Stimulated activated CD8-positive, alpha-beta memory T cell treated with anti-CD3 and anti-CD28 coated beads, Interleukin-12 subunit alpha, Interleukin-12 subunit beta, amount 100 ng/mL, for 24 hours (primary cell): Measurements from ENCODE around the gene ZNF830.
A peak's percentile ranks its signal among the peaks of the same experiment; 100 is the strongest.
"Not testable (repeated sequence)": the region's sequence is repeated elsewhere in the genome, so short reads cannot be mapped to it uniquely, and the experiment has no call there.

ENCODE experiments used
- DNase-seq: peaks from one replicate; pipeline ENCODE4 v3.0.0-alpha.2; 2020; ENCODE audit errors: extremely low read depth

ZNF830 gene, protein sequence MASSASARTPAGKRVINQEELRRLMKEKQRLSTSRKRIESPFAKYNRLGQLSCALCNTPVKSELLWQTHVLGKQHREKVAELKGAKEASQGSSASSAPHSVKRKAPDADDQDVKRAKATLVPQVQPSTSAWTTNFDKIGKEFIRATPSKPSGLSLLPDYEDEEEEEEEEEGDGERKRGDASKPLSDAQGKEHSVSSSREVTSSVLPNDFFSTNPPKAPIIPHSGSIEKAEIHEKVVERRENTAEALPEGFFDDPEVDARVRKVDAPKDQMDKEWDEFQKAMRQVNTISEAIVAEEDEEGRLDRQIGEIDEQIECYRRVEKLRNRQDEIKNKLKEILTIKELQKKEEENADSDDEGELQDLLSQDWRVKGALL

DNA sequence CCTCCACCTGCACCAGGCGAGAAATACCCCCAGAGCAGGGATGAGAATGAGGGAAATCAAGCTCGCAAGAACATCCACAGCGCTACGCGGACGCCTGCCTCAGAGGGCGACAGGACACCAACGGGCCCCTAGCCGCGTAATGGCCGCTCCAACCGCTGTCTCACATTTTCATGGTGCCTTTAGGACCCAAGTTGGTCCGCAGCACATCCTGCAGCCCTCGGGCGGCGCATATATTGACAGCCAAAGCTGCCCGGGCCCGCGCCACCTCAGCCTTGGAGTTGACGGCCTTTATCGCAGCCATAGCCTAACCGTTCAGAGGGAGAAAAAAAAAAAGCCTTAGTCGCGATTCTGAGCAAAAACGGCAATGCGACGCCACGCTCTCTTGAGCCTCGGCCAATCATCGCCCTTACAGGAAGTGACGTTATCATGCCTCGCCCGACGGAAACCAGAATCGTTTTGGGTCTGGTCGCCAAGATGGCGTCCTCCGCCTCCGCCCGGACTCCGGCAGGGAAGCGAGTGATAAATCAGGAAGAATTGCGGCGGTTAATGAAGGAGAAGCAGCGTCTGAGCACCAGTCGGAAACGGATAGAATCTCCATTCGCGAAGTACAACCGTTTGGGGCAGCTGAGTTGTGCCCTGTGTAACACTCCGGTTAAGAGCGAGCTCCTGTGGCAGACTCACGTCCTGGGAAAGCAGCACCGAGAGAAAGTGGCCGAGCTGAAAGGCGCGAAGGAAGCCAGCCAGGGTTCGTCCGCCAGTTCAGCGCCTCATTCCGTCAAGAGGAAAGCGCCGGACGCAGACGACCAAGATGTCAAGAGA is at the start of gene ZNF830, which contains the start of gene CCT6B:
ZNF830 (plus strand) TSS at position 448 of the 819 bp plus-strand sequence; CDS start at position 475, 27 bp downstream.
CCT6B (minus strand) TSS at position 368 of the 819 bp plus-strand sequence; CDS start at position 301, 67 bp downstream.
- peak; percentile 78 for DNase-seq

DNA sequence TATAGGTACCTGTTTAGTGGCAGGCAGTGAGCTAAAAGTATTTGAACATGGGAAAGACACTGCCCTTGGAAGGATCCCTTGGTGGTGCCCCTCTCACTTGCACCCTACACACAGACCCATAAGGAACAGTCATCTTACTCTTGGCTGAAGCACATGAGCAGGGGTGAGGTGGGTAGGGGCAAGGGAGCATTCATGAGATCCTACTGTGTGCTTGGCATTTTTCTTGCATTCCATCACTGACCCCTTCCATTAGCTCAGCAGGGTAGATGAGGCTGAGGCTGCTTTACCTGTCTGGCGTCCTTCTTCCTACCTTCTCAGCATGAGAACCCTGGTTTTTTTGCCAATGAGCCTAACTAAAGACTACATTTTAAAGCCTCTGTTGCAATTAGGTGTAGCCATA is 48.3 kb upstream of the ZNF830 start:
- DNase-seq: no peak

DNA sequence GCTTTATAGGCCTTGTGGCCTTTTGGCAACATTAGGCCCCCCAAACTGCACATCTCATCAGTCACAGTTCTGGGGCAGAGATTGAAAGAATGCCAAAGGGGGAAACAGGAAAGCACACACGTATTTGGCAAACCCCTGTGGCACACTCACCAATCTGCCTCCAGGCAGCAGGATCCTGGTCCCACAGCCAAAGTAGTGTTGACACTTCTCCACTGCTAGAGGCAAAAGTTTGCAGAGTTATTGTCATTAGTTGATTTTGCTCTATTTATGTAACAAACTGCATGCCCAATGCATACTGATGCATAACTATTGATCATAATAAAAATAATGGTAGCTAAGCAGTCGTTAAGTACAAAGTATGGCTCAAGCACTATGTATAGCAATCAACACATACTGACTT is 45.2 kb upstream of the ZNF830 start:
- no peak for DNase-seq

DNA sequence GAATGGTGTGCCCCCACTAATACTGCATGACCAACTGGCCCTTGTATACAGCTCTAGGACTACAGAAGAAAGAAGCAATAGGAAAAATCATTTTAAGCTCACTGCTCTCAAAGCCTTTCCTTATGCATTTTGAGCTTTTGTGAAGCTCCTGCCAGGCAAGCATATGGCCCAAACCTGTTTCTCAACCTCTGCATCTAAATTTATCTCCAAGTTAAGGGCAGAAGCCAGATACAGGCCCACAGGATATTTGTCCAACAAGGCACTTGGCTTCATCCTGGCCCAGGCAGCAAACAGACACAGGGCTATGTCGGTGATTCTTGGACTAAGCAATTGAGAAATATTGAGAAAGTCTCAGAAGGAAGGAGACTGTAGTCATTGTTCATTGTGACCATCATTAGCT is 44.0 kb upstream of the ZNF830 start:
- no peak for DNase-seq

DNA sequence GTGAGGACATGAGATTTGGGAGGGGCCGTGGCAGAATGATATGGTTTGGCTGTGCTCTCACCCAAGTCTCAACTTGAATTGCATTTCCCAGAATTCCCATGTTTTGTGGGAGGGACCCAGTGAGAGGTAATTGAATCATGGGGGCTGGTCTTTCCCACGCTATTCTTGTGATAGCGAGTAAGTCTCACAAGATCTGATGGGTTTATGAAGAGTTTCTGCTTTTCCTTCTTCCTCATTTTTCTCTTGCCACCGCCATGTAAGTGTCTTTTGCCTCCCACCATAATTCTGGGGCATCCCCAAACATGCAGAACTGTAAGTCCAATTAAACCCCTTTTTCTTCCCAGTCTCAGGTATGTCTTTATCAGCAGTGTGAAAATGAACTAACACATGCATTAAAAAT is 40.7 kb upstream of the ZNF830 start:
- no peak for DNase-seq

DNA sequence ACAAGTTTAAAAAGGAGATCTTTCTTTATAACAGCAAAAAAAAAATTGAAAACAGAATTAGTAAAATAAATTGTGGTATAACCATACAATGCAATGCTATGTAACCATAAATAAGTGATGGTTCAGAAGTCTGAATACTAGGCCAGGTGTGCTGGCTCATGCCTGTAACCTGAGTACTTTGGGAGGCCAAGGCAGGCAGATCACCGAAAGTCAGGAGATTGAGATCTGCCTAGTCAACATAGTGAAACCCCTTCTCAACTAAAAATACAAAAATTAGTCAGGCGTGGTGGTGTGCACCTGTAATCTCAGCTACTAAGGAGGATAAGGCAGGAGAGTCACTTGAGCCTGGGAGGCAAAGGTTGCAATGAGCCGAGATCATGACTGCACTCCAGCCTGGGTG is 34.7 kb upstream of the ZNF830 start:
- DNase-seq: no peak

DNA sequence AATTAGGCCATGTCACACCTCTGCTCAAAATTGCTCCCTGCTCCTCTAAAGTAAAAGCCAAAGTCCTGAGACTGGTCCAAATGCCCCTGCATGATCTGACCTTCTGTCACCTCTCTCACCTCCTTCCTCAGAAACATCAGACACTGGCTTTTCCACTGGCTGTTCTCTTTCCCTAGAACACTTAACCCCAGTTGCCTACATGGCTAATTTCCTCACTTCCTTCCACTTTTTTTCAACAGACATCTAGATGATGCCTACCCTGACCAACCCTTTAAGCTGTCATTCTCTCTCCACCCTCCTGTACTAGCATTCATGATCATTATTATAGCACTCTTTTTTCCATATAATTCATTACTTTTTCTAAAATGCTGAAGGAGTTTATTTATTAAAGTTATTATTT is 31.1 kb upstream of the ZNF830 start:
- no peak for DNase-seq

DNA sequence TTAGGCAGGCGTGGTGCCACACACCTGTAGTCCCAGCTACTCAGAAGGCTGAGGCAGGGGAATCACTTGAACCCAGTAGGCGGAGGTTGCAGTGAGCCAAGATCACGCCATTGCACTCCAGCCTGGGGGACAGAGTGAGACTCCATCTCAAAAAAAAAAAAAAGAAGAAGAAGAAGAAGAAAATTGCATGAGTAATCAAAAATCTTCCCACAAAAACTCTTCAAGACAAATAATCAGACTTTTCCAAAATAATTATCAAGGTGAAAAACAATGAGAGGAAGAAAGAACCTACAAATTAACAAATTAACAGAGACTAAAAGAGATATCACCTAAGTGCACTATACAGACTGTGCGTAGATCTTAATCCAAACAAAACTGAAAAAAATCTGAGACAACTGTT is 10.6 kb upstream of the ZNF830 start:
- not testable (repeated sequence) for DNase-seq

DNA sequence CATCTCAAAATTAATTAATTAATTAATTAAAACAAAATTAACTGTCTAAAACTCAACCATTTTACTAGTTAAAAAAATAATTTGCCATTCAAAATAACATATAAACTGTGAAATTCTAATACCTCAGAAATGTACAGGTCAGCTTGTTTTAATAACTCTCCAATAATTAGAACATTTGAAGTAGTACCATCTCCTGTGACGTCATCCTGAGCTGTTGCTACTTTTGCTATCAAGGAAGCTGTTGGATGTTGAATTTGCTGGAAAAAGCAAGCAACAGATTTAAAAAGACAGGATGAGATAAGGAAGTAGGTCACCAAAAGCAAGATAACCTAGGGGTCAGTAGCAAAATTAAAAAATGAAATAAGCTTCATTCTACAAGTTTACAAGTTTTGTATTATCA is 2.9 kb upstream of the ZNF830 start:
- no peak for DNase-seq

DNA sequence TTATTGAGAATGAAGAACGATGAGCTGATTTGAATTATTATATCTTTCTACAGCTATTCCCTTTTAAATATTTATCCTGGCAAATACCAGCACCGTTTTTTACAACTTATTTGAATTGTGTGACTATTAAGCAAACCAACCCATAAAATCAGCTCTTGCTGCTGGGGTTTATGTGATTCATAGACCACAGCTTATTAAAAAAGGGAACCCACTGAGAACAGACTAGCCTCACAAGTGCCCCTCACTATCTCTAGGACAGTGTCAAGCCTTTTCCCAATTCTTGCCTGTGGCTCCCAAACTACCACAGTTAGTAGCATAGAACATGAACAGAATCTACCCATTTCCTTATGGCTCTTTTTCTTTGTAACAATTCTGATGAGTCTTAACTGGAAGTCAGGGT is 12.8 kb downstream of the ZNF830 start:
- no peak for DNase-seq

DNA sequence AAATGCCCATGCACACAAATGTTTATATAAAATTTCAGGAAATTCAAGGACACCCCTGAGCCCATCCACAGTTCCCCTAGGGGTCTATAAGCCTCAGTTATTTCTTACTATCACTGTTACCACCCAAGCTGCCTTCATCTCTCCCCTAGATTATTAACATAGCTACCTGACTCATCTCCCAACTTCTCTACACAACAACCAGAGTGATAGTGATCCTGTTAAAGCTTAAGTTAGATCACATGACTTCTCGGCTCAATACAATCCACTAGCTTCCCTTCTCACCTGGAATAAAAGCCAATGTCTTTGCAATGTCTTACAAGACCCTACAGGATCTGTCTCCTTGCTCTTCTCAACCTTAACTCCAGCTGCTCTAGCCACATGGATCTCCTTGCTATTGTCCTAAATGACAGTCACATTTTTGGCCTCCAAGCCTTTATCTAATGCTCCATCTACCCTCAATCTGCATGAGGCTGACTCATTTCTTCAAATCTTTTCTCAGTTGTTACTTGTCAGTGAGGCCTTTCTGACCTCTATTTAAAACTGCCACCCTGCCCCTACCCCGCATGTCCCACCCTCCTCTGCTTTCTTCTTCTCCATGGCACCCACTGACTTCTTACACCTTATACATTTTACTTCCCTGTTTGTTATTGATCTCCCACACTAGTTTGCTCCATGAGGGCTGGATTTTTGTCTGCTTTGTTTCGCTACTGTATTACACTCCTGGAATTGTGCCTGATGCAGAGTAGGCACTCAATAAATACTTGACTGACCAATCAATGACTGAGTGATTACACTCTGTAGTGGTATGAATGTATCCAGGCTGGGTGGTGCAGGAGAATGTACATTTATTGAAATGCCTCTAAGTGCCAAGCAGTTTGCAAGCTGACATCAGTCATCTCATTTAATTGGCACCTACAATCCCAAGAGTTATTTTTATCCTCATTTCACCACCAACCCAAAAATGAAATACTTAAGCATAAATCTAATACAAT is 13.8 kb downstream of the ZNF830 start:
- DNase-seq: no peak

DNA sequence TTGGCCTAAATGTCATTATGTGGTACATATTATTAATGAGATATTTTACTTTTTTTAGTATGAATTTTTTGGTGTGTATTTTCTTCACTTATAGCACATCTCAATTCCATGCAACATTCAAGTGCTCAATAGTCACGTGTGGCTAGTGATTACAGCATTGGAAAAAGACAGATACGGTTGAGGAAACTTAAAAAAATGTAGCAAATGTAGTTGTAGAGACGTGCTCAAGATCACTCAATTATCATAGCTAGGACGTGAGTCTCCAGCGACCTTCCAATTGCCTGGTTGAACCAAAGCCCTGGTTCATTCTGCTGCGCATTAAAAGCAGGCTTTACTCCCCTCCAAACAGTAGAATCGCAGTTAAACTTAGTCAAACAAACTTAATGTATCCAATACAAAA is 17.8 kb downstream of the ZNF830 start:
- DNase-seq: no peak

DNA sequence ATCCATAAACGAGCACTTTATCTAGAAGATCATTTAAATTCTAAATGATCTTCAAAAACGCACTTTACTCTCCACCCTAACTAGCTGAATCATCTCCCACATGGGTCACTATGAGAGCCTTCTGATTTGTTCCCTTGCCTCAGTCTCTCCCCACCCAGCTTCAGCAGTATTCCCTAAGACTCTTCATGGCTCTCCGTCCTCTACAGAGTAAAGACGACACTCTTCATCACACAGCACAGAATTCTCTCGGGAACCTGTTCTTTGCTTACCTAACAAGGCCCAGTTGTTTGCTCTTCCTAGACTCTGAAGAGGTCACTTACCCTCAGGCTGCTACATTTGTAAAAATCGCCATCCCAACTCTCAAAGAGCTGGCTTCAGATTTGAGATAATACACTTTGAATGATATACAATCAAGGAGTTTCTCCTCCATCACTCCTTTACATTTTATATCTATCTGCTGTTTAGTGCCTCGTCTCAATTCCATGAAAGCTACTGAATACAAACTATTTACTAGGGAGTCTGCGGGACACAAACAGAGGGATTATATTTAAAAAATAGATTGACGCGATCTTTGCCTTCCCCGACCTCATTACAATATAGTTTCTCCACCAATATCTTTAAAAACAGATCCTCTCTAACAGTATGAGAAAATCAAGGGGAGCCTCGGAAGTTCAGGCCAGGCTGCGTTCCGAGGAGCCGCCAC is 18.5 kb downstream of the ZNF830 start:
- no peak for DNase-seq

DNA sequence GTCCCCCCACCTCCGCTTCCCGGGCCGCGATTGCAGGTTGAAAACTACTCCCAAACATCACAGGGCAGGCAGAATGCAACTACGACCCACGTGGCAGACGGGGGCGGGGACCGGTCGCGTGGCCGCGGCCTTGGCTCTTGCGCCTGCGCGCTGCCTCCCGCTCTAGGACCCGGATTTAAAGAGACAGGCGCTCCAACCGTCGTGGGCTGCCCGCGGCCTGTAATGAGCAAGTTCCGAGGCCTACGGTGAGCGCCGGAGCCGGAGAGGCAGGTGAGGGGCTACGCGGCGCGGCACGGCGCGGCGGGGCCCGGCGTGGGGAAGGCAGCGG is 19.0 kb downstream of the ZNF830 start, which contains the start of gene LIG3:
LIG3 (plus strand) TSS at position 160 of the 328 bp plus-strand sequence. CDS start 2,494 bp downstream, outside the sequence.
- DNase-seq: peak; percentile 93

DNA sequence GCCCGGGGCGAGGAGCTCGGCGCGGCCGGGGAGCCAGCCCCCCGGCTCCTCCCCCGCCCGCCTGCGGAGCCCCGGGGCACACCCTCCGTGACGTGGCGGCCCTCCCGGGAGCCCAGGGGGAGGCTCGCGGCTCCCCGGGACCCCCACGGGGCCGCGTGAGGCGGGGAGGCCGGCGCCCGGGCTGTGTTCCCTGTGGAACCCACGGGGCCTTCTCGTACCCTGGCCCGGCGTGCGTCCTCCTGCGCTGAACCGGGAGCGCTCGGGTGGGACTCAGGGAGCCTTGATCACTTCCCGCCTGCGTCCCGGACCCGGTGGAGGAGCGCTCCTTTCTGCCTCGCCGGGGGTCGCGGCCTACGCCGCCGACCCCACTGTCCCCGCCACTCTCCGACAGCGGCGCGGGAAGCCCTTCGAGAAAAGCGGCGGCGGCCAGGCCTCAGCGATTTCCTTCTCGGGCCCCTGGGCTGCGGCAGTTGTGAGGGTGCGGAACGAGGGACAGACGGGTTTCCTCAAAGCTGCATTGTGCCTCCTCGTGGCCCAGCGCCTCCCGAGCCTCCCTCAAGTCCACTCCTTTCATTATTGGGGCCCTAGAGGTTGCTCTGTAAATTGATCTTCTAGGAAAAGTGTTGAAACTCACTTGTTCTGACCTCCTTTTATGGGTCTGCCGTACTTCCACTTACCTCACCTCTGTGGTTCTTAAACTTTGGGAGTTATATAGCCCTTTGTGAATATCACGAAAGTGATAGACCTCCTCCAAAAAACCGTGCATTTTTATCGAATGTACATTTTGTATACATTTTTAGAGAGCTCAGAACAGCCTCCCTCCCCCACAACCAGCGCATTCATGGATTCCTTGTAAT is 19.6 kb downstream of the ZNF830 start:
- peak; percentile 50 for DNase-seq

DNA sequence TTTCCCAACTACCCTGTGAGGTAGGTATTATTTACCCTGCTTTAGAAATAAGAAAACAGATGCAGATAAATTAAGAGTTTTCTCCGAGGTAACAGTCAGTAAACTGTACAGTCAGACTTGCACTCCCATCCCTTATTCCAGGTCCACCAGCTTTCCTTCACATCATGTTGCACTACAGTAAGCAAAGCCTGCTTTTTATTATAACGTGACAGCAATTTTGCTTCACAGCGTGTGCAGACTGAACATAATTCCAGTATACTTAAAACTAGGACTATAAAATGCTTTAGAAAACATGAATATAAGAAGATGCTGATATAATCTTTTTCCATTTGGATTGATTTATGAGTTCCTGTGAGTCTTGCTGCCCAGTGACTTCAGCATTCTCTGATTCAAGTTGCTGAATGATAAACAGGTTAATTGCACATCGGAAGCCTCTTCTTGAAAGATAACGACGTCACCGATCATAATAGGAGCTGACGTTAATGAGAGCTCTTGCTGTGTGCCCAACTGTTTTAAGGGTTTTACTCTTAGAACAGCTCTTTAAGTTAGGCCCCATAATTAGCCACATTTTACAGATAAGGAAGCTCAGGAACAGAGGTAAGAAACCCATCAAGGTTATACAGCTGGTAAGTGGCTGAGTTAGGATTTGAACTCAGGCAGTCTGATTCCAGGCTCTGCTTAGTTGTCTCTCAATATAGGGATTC is 20.4 kb downstream of the ZNF830 start:
- DNase-seq: no peak

DNA sequence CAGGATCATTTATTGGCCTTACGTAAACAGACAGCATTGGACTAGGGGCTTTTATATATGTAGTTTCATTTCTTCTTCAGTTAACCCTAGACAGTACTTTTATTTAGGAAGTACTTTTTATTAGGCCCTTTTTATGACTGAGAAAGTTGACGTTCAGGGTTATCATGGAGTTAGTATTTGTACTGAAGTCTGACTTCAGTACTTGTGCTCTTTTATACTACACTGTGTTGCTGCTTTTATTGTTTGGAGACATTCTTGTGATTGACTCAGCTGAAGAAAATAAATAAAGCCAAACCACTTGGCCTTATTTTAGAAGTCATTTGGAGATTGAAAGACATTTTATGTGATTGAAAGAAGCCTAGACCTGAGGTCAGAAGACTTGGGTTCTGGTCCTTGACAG is 25.9 kb downstream of the ZNF830 start:
- no peak for DNase-seq

DNA sequence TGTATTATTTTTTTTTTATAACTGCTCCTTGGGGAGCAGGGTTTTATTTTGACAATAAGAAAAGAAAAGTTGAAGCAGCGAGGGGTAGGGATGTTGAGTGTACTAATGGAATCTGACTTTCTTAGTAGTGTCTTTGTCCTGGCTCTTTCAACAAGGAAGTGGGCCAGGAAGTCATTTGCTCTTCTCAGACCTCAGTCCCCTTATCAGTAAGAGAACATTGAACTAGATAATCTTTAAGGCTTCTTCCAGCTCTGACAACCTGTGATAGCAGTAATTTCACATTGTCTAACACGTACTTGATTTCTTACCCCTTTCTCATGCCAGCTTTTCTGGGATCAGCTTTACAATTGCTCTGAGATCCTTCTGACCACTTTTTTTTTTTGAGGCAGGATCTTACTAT is 27.3 kb downstream of the ZNF830 start:
- no peak for DNase-seq

DNA sequence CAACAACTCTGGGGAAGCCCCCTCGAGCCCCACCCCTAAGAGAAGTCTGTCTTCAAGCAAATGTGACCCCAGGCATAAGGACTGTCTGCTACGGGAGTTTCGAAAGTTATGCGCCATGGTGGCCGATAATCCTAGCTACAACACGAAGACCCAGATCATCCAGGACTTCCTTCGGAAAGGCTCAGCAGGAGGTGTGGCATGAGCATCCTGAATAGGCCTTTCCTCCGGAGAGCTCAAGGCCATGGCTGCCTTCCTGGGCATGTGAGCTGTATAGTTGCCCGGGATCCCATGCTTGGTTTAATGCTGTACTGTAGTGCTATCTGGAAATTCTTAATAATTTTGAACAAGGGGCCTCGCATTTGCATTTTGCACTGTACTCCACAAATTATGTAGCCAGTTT is 28.1 kb downstream of the ZNF830 start:
- no peak for DNase-seq
